GM21360 (cell line): ENCODE measurements around the gene TTC16.
"Not testable (repeated sequence)": the region's sequence is repeated elsewhere in the genome, so short reads cannot be mapped to it uniquely, and the experiment has no call there.

ENCODE experiments used
- ATAC-seq: cut with Tn5 transposase; IDR thresholded peaks from one replicate; pipeline ENCODE4 v1.9.1; 2021; ENCODE audit warnings: mild to moderate bottlenecking, moderate library complexity; ENCODE audit not compliant: unreplicated experiment

The TTC16 gene

DNA sequence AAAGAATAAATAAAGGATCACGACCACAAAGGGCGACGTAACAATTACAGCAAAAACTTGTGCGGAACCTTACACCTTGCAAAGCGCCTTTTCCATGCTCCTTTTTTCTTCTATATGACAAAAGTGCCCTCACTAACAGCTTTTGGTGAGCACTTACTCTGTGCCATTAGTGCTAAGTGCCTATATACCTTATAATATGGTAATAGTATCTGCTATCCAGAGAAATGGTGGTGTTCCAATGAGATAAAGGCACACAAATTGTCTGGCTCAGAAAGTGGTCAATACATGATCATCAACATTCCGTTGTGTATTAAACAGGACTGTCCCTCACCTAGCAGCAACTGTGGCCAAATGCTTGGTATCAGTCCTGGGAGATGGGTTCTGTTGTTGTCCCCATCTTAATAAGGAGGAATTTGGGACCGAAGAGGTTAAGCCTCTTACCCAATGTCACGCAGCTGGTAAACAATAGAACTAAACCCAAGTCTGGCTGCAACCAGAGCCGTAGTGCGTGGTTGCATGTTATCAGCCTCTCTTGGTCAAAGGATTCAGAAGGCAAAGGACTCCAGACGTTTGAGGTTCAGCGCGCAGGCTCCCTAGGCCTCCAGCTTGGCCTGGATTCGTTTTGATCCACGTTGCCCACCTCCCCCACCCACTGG is 19.8 kb downstream of the TTC16 start:
- ATAC-seq, result peak; percentile 7

DNA sequence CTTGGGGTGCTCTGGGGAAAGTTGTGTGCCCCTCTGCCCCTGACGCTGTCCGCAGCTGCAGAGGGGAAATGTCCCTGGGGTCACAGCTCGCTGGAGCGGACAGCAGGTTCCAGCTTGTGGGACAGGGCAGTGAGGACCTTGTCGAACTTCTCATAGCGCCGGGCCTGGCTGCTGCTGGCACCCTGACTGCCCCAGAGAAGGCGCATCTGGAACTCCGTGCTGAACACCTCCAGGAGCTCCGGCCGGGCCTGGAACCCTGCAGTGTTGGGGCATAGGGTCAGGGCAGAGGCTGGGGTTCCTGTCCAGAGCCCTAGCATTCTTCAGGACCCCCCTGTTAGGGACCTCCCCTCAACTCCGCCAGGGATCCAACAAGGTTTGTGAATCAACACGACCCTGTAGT is 22.8 kb downstream of the TTC16 start:
- ATAC-seq, result no peak

DNA sequence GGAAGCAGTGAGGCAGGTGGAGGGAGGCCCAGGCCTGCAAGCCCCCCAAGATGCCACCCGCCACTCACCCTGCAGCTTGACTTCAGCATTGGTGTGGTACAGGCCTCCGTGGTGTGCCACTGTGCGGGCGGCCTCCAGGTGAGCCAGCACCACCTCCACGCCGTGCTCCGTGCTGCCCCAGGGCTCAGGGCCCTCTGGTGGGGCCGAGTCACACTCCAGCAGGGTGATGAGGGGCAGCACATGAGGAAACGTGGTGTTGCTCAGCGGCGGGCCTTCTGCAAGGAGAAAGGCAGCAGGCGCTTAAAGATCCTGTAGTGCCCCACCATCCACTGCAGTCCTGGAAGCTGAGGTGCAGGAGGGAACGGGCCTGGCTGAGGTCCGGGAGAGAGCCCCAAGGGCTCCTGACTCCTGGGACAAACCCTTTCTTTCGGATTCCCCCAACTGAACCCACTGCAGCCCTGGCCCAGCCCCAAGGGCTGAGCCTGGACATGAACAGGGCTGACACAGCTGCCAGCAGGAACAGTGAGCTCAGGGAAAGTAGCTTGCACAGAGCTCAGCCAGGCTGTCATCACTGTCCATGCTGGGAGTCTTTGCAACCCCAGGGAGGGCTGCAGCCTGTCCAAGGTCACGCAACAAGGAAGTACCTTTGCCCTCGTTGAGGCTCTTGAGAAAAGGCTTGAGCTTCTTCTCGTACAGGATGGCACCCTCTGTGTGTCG is 23.9 kb downstream of the TTC16 start:
- no peak for ATAC-seq

DNA sequence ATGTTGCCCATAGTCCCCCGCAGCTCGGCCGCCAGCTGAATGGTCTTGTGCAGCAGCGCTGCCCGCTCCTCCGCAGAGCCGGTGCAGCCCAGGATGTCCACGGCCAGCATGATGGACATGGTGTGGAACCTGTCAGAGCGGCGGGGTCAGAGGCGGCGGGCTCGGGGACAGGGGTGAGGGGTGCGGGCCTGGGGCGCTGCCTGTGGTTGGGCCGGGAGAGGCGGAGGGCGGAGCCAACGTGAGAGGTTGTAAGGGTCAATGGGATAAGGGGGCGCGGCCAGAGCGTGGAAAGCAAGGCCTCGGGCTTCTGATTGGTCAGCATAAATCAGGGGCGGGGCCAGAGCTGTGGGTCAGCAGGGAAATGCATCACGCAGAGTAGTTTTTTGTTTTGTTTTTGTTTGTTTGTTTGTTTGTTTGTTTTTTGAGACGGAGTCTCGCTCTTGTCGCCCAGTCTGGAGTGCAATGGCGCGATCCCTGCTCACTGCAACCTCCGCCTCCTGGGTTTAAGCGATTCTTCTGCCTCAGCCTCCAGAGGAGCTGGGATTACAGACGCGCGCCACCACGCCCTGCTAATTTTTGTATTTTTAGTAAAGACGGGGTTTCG is 26.1 kb downstream of the TTC16 start:
- no peak for ATAC-seq

DNA sequence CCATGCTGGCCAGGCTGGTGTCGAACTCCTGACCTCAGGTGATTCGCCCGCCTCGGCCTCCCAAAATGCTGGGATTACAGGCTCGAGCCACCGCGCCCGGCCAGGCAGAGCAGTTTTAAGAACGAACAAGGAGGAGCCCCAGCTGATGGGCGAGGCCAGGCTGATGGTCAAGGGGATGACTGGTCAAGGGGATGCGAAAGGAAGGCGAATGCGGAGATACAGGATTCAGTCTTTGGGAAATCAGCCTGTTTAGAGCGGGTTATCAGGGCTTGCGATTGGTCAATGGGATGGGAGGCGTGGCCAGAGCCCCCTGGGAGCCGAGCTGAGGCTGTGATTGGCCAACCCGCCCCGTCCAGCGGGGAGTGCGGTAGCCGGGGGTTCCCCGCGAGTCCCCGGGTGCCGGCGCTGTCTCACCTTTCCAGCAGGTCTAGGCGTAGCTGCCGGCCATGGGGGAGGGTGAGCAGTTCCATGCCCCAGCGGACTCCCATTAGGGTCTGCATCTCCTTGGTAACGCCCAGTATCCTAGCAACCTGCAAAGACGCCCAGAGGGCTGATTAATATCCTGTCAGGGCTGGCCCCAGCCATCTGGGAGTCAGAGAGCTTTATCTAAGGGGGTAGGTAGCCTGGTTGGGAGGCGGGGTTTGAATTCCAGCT is 26.7 kb downstream of the TTC16 start:
- no peak for ATAC-seq

DNA sequence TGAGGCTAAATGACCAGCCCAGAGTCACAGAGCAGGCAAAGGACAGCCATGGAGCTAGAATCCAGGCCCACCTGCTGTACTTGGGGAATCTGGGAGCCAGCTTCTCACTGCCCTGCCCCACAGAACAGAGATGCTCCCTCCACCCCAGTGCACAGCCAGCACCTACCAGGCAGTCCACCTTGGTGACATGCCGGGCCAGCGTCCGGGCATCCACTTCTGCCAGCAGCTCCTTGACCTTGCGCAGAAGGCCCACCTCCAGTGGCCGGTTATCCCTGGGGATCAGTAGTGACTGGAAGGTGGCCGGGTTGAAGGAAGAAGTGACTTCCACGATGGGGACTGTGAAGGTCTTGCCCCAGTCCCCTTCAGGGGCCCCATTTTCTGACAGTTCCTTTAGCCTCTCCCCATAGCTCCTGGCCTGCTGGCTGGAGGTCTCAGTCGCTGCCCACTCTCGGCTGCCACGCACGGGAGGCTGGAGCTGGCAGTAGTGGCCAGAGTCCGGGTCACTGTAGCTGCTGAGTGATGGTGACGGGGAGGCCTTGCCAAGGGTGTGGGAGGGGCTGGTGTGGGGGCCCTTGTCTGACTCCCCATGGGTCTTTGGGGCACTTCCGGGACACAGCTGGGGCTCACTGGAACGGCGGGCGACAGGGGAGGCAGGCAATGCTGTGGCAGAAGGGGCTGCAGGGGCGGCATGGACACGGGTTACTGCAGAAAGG is 28.7 kb downstream of the TTC16 start:
- ATAC-seq, result no peak

DNA sequence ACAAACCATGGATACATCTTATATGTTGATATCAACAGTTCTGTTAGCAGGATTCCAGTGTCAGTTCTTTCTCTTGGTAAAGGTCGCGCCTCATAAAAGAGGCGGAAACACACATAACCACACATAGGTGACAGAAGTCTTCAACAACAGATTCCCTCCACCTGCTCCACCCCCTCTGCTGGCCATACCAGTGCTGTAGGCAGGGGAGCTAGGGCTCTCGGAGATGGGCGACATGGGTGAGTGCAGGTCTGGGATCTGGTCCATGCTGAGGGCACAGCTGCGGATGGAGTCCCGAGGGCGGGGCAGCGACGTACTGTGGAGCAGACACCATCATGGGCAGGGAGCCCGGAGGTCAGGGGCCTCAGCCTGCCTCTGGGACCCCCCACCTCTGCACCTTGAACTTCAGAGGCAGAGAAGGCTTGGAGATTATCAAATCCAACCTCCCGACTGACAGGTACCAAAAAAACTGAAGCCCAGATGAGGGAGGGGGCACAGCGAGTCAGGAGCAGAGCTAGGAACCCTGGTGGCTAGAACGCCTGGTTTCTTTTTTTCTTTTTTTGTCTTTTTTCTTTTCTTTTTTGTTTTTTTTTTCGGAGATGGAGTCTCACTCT is 31.2 kb downstream of the TTC16 start:
- no peak for ATAC-seq

DNA sequence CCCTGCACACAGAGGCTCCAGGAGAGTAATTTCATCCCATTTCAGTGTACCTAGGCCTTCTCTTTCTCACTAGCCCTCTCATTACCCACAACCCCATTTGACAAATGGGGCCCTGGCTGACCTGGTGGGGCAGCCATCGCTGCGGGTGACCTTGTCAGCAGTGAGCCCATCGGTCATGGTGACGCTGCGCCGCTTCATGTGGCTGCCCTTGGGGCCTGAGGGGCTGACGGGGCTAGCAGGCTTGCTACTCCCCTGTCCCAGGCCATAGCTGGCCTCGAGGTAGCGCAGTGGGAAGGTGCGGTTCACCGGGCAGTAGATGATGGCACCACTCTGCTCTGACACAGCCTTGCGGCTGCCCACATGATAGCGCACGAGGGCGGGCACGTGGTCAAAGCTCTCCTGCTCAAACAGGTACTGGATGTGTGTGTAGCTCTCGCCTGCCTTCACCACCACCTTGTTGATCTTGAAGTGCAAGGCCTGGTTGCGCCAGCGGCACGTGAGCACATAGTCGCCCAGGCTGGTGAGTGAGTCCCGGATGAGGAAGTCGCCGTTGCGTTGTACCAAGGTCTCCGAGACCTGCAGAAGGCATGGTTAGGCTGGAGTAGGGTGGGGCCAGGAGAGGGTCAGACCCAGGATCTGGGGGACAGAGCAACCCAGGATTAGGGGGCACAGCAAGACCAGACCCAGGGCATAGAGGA is 33.4 kb downstream of the TTC16 start:
- ATAC-seq, result no peak

DNA sequence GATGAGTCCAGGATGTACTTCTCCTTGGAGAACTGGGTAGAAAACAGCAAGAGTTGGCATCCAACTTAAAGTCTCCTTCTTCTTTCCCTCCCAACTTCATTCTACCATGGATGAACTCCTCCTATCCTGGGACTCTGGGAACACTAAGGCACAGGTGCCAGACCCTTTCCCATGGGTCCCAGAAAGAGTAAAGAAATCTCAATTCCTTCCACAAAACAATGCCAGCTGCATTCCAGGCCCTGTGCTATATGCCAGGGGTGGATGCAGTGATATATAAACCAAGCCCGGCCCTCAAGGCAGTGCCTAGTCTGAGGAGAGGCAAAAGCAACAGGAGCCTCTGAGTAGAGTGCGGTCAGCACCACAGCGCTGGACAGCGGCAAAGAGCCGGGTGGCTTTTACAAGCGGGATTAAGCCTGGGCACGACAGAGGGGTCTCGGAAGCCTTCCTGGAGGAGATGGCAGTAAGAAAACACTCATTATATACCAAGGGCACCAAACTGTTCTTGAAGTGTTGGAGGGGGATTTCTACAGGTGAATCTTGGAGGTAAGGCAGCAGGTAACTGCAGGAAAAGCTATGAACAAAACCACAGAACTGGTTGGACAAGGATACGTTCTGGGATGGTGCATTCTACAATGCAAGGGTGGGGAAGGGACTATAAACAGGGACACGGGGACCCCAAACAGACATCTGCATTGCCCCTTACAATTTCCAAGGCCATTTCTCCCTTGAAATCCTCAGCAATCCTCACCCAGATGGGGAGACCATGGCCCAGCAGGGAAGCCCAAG is 35.6 kb downstream of the TTC16 start:
- no peak for ATAC-seq

DNA sequence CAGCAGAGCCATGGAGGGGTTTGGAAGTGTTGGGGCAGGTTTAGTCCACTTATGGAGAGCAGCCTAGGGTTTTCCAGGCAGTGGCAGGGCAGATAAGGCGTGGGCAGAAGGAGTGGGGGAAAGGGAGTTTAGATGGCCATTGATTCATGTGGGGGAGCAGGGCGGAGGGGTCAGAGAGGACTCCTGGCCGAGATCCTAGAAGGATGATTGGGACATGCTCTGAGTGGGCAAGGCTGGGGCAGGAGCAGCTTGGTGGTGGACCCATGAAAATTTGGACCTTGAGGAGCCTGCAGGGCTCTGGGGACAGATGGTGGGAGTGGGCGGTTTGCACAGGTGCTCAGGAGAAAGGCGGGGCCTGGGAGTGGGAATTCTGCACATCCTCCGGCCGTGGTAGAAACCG is 37.3 kb downstream of the TTC16 start:
- no peak for ATAC-seq

DNA sequence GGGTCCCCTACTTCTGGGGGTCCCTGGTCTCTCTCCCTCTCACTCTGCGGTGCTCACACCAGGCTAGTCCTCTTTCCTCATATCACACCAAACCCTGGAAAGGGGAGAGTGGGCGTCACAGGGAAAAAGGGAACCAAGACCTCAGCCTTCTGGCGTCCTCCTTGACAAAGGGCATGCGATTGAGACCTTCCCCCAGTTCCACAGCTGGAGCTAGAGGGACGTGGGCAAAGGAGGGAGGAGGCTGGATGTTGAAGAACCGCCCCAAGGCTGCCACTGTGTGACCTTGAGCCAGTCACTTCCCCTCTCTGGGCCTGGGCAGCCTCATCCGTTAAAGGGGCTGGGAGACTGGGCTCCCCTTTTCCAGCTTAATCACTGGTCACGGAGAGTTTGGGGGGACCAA is 37.7 kb downstream of the TTC16 start:
- no peak for ATAC-seq

DNA sequence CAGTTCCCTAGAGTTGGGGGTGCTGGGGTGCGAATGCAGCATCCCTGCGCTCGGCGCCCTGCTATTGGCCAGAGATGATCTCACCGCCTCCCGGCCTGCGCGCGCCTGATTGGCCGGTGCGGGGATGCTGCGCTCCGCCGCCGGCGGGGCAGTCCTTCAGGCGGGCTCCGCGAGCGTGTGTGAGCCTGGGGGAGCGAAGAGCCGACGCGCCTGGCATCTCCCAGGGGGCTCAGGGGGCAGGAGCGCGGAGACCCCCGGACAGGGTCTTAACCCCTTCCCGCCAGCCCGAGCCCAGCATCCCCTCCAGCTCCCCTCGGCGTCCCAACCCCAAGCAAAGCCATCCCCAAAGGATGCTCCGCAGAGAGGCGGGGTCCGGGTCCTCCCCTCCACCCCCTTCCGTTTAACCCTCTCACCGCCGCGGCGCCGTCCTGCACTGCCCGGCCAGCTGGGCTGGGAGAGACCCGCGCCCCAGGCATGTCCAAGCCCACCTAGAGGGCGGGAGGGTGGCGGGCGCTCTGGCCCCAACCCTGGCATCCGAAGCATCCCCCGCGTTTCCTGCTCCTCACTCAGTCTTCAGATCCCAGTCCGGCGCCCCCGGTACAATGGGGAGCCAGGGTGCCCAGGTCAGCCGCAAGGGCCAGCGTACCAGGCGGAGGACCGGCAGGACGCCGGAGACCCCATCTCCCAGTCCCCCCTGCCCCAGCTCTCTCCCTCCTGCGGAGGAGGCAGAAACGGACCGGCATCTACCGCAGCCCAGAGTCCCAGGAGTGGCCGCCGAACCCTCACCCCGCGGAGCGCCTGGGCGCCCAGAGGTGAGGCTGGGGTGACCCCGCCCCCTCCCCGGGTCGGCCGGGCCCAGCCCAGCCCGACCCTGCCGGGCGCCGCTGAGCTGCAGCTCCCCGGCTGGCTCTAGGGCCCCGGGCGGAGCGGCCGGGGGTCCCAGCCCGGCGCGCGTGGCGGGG is 38.5 kb downstream of the TTC16 start:
- ATAC-seq, result no peak

DNA sequence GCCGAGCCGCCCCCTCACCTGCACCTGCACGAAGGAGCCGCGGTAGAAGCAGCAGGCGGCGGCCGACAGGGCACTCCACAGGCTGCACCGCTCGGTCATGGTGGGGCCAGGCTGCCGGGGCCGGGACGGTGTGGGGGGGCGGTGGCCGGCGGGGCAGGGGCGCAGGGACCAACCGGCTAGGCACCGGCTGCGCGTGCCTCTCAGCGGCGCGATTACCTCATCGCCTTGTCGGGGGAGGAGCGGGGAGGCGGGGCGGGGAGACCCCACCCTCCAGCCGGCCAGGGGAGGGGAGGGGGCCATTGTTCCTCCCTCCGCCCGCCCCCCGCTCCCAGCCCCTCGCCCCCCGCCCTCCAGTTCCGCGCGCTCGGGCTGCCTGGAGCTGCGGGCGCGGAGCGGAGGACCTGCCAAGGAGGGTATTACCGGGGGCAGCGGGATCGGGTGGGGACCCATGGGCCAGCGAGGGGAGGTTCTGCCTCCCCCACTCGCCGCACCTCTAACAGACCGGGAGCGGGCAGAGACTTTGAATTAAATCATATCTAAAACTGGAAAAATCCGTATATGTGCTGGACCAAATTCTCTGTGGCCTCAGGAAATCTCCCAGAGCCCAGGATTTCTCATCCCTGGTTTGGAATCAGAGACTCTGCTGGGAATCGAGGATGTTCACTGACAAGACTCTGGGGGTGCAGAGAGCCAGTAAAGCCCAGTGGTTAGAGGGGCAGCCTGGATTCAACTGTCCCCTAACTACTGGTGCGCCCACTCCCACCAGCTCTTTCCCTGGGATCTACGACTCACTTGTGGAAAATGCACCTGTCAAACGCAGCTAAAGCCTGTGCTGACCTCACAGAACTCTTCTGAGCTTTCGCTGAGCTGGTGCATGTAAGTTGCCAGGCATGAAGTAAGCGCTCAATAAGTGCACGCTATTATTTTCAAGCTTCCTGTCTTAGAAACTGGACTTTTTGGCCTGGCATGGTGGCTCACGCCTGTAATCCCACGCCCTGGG is 39.5 kb downstream of the TTC16 start:
- ATAC-seq, result no peak

DNA sequence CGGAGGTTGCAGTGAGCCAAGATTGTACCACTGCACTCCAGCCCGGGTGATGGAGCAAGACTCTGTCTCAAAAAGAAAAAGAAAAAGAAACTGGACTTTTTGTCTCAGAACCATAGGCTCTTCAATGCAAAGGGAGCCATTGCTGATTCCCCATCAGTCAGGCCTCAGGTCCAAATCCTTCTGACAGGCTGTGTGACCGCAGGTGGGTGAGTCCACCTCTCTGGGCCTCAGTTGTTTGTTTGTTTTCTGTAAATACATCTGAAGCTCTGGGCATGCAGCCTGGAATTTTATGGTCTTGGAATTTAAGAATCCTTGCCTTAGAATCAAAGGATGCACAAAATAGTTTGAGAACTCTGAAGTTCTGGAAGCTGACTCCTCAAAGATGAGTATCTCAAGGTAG is 40.4 kb downstream of the TTC16 start:
- ATAC-seq, result no peak

DNA sequence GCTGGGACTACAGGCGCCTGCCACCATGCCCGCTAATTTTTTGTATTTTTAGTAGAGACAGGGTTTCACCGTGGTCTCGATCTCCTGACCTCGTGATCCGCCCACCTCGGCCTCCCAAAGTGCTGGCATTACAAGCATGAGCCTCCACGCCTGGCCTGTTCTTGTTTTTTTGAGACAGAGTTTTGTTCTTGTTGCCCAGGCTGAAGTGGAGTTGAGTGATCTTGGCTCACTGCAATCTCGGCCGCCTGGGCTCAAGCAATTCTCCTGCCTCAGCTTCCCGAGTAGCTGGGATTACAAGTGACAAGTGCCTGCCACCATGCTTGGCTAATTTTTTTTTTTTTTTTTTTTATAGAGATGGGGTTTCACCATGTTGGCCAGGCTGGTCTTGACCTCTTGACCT is 40.9 kb downstream of the TTC16 start:
- not testable (repeated sequence) for ATAC-seq

DNA sequence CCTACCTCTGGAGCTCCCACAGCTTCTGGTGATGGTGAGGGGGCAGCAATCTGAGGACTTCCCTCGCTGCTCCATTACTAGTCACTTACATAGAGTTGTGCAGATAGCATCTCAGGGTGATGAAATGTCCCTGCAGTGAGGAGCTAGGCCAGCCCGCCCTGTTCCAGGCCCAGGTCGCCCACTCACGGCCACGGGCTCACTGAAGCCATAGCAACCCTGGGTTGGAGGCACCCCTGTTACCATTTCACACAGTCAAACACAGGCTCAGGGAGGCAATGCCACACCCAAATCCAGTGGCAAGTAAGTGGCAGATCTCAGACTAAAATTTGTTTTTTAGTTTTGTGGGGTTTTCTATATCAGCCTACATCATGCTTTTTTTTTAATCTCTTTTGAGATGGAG is 43.0 kb downstream of the TTC16 start:
- ATAC-seq, result no peak

DNA sequence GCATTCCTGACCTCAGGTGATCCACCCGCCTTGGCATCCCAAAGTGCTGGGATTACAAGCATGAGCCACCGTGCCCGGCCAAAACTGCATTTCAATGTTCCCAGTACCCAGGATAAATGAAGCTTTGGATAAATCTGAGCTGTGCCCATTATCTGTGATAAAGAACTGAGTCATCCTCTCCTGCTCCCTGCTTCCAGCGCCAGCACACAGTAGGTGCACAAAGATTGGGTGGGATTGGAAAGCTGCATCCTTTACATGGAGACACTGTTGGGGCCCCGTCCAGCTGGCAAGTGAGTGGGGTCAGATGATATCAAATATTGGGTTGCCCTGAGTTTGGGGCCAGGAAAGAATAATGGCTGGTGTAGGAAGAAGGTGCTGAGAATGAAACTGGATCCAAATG is 45.2 kb downstream of the TTC16 start:
- ATAC-seq, result no peak
